ENCODE results near the gene GPC4. TPM values are rescaled to one million over a fixed set of nuclear protein-coding genes. Genes with fewer than 3 reads are reported as not detected.

The GPC4 gene
- polyA plus RNA-seq, result not detected

GRCh38 chrX:133415276-133416105 lies at the start of gene GPC4:
TSS of gene GPC4 (minus strand) at chrX:133415489. CDS start at chrX:133414965, 524 bp downstream.
- Mint-ChIP-seq H3K9me3 (peaks cover 0 to 7% (median 2%) of the 10 kb centered on the region in 3 donors), H3K36me3 (no peaks in the 10 kb centered on the region), H3K27ac (no peak within 1 kb of the TSS), H3K4me1 (peaks cover 3 to 4% (median 4%) of the 10 kb centered on the region in 3 donors), H3K27me3 (peaks cover 40% of the 10 kb centered on the region), H3K4me3 (peak within 1 kb of the TSS in 2 of 4 donors; percentile 60 to 76)

- peaks cover 0 to 7% (median 5%) of the 10 kb centered on the region in 3 donors for H3K9me3 Mint-ChIP-seq
- no peak overlapping the region for H3K4me3 Mint-ChIP-seq
- H3K27me3 Mint-ChIP-seq, result no peaks in the 10 kb centered on the region
- H3K4me1 Mint-ChIP-seq, result no peaks in the 10 kb centered on the region
- no peak overlapping the region for H3K27ac Mint-ChIP-seq
- no peaks in the 10 kb centered on the region for H3K36me3 Mint-ChIP-seq
These were observed 45.9 kb upstream of the GPC4 start for GRCh38 chrX:133461231-133461630.

- Mint-ChIP-seq H3K4me3 (no peak overlapping the region), H3K4me1 (no peaks in the 10 kb centered on the region), H3K36me3 (no peaks in the 10 kb centered on the region), H3K9me3 (peaks cover 0 to 3% (median 3%) of the 10 kb centered on the region in 3 donors), H3K27ac (no peak overlapping the region), H3K27me3 (no peaks in the 10 kb centered on the region)
These were observed 39.6 kb upstream of the GPC4 start for GRCh38 chrX:133454924-133455323.

- Mint-ChIP-seq H3K9me3 (peaks cover 0 to 3% (median 3%) of the 10 kb centered on the region in 3 donors), H3K27ac (no peak overlapping the region), H3K4me1 (no peaks in the 10 kb centered on the region), H3K36me3 (no peaks in the 10 kb centered on the region), H3K4me3 (no peak overlapping the region), H3K27me3 (no peaks in the 10 kb centered on the region)
These were observed 39.2 kb upstream of the GPC4 start for GRCh38 chrX:133454491-133454914.

GRCh38 chrX:133448512-133449076 lies 33.3 kb upstream of the GPC4 start:
- Mint-ChIP-seq H3K4me3 (no peak overlapping the region), H3K4me1 (peaks cover 0 to 5% (median 2%) of the 10 kb centered on the region in 3 donors), H3K27me3 (peaks cover 2% of the 10 kb centered on the region), H3K36me3 (no peaks in the 10 kb centered on the region), H3K9me3 (peaks cover 0 to 2% (median 0%) of the 10 kb centered on the region in 3 donors), H3K27ac (no peak overlapping the region)

GRCh38 chrX:133444952-133445831 lies 29.9 kb upstream of the GPC4 start:
- H3K4me1 Mint-ChIP-seq, result peaks cover 0 to 5% (median 2%) of the 10 kb centered on the region in 3 donors
- H3K27me3 Mint-ChIP-seq, result peaks cover 2% of the 10 kb centered on the region
- peak overlapping the region in 1 of 3 donors; percentile 45 for H3K27ac Mint-ChIP-seq
- peaks cover 0 to 2% (median 0%) of the 10 kb centered on the region in 3 donors for H3K9me3 Mint-ChIP-seq
- peak overlapping the region in 1 of 4 donors; percentile 67 for H3K4me3 Mint-ChIP-seq
- no peaks in the 10 kb centered on the region for H3K36me3 Mint-ChIP-seq

- no peak overlapping the region for H3K27ac Mint-ChIP-seq
- peaks cover 4% of the 10 kb centered on the region for H3K27me3 Mint-ChIP-seq
- no peaks in the 10 kb centered on the region for H3K36me3 Mint-ChIP-seq
- peaks cover 0 to 5% (median 2%) of the 10 kb centered on the region in 3 donors for H3K4me1 Mint-ChIP-seq
- no peak overlapping the region for H3K4me3 Mint-ChIP-seq
- H3K9me3 Mint-ChIP-seq, result peaks cover 0 to 2% (median 0%) of the 10 kb centered on the region in 3 donors
These were observed 28.9 kb upstream of the GPC4 start for GRCh38 chrX:133444196-133444595.

GRCh38 chrX:133440797-133441163 lies 25.5 kb upstream of the GPC4 start:
- Mint-ChIP-seq H3K27ac (no peak overlapping the region), H3K36me3 (no peaks in the 10 kb centered on the region), H3K4me3 (no peak overlapping the region), H3K4me1 (peaks cover 0 to 5% (median 2%) of the 10 kb centered on the region in 3 donors), H3K9me3 (no peaks in the 10 kb centered on the region), H3K27me3 (peaks cover 5% of the 10 kb centered on the region)

GRCh38 chrX:133440081-133440796 lies 24.9 kb upstream of the GPC4 start:
- H3K27ac Mint-ChIP-seq, result no peak overlapping the region
- no peaks in the 10 kb centered on the region for H3K9me3 Mint-ChIP-seq
- no peaks in the 10 kb centered on the region for H3K36me3 Mint-ChIP-seq
- H3K4me1 Mint-ChIP-seq, result peaks cover 0 to 2% (median 0%) of the 10 kb centered on the region in 3 donors
- H3K4me3 Mint-ChIP-seq, result no peak overlapping the region
- H3K27me3 Mint-ChIP-seq, result peaks cover 6% of the 10 kb centered on the region

- Mint-ChIP-seq H3K27me3 (peaks cover 4% of the 10 kb centered on the region), H3K4me3 (no peak overlapping the region), H3K27ac (no peak overlapping the region), H3K9me3 (peaks cover 0 to 5% (median 0%) of the 10 kb centered on the region in 3 donors), H3K4me1 (no peaks in the 10 kb centered on the region), H3K36me3 (no peaks in the 10 kb centered on the region)
These were observed 22.5 kb upstream of the GPC4 start for GRCh38 chrX:133437766-133438165.

GRCh38 chrX:133437356-133437755 lies 22.1 kb upstream of the GPC4 start:
- H3K27me3 Mint-ChIP-seq, result peaks cover 4% of the 10 kb centered on the region
- no peaks in the 10 kb centered on the region for H3K36me3 Mint-ChIP-seq
- no peak overlapping the region for H3K4me3 Mint-ChIP-seq
- no peaks in the 10 kb centered on the region for H3K4me1 Mint-ChIP-seq
- no peak overlapping the region for H3K27ac Mint-ChIP-seq
- peaks cover 0 to 5% (median 0%) of the 10 kb centered on the region in 3 donors for H3K9me3 Mint-ChIP-seq

- no peak overlapping the region for H3K4me3 Mint-ChIP-seq
- H3K36me3 Mint-ChIP-seq, result no peaks in the 10 kb centered on the region
- peaks cover 0 to 5% (median 2%) of the 10 kb centered on the region in 3 donors for H3K9me3 Mint-ChIP-seq
- no peaks in the 10 kb centered on the region for H3K4me1 Mint-ChIP-seq
- H3K27me3 Mint-ChIP-seq, result peaks cover 4% of the 10 kb centered on the region
- H3K27ac Mint-ChIP-seq, result no peak overlapping the region
These were observed 20.3 kb upstream of the GPC4 start for GRCh38 chrX:133435544-133436124.

GRCh38 chrX:133434197-133434820 lies 19.0 kb upstream of the GPC4 start:
- Mint-ChIP-seq H3K27me3 (peaks cover 2% of the 10 kb centered on the region), H3K4me3 (no peak overlapping the region), H3K4me1 (no peaks in the 10 kb centered on the region), H3K36me3 (no peaks in the 10 kb centered on the region), H3K9me3 (peaks cover 0 to 5% (median 2%) of the 10 kb centered on the region in 3 donors), H3K27ac (no peak overlapping the region)

- Mint-ChIP-seq H3K27me3 (peaks cover 29% of the 10 kb centered on the region), H3K4me3 (no peak overlapping the region), H3K36me3 (no peaks in the 10 kb centered on the region), H3K4me1 (peaks cover 0 to 2% (median 0%) of the 10 kb centered on the region in 3 donors), H3K27ac (no peak overlapping the region), H3K9me3 (peaks cover 5 to 7% (median 6%) of the 10 kb centered on the region in 3 donors)
These were observed 4.6 kb upstream of the GPC4 start for GRCh38 chrX:133419911-133420310.
